Endothelial cell of umbilical vein (primary cell): ENCODE data around the gene LPAR1. TPM values are rescaled to one million over a fixed set of nuclear protein-coding genes. Genes with fewer than 3 reads are reported as not detected.

ENCODE experiments used
- BruUV-seq: library from RNA; stranded (reverse); fragments of 400-500 nt; replicated peaks from 2 replicates; lab custom pipeline; 2021; lab: Mats Ljungman, UMichigan
- CTCF ChIA-PET: fragments of 300-600, 350-600 bp; sonication (Branson Sonifier 250); formaldehyde crosslinking; loops from one replicate; lab custom pipeline; 2021; ENCODE audit warnings: antibody characterized with exemption, inconsistent platforms; lab: Charles Lee
- POLR2A ChIA-PET: fragments of 300-600, 350-600 bp; sonication (Branson Sonifier 250); formaldehyde crosslinking; loops from one replicate; lab custom pipeline; 2021; ENCODE audit warnings: antibody characterized with exemption, inconsistent platforms; lab: Charles Lee
- DNase-seq: peaks from one replicate; pipeline ENCODE4 v3.0.0-alpha.2; 2011; ENCODE audit warnings: low read depth, low spot score
- FAIRE-seq: peaks from 2 replicates; lab custom pipeline; 2011; peaks lifted over from hg19 to GRCh38; lab: Jason Lieb, UNC
- H2AFZ ChIP-seq: 2 replicates; pipeline ENCODE4 v1.6.0; 2012; ENCODE audit warnings: low read depth, low read length, control low read depth, inconsistent platforms
- H3K27ac ChIP-seq: 2 replicates; pipeline ENCODE4 v1.5.1; 2011; ENCODE audit warnings: low read depth, mild to moderate bottlenecking, control low read depth, low read length, moderate library complexity; ENCODE audit not compliant: insufficient read depth
- H3K27me3 ChIP-seq, 2 experiments: 2 replicates each; pipeline versions ENCODE4 v1.6.0 to v1.6.1; 2011; ENCODE audit warnings: low read length in 2 of 2, mixed read lengths in 1 of 2; ENCODE audit not compliant: control insufficient read depth in 2 of 2, insufficient read depth in 2 of 2
- H3K36me3 ChIP-seq, 2 experiments: 2 replicates in 1 of 2; 3 replicates in 1 of 2; pipeline ENCODE4 v1.5.1; 2011; ENCODE audit warnings: low read length in 2 of 2, mild to moderate bottlenecking in 1 of 2, moderate library complexity in 1 of 2; ENCODE audit not compliant: control insufficient read depth in 2 of 2, insufficient read depth in 2 of 2; ENCODE audit errors: extremely low read depth in 1 of 2
- H3K4me1 ChIP-seq: 3 replicates; pipeline ENCODE4 v1.5.1; 2011; ENCODE audit warnings: mild to moderate bottlenecking, low read length; ENCODE audit not compliant: control insufficient read depth, insufficient read depth; ENCODE audit errors: extremely low read depth
- H3K4me2 ChIP-seq: 2 replicates; pipeline ENCODE4 v1.6.1; 2011; ENCODE audit warnings: low read length, control low read depth, mixed read lengths; ENCODE audit not compliant: insufficient read depth
- H3K4me3 ChIP-seq, 3 experiments: fragments of 200-600 bp in 1 of 3; sonication (generic), shearing (Covaris generic) in 1 of 3; replicated peaks in 1 of 3; 2 replicates each; pipeline ENCODE4 v1.5.1; 2011 to 2016; ENCODE audit warnings: control low read depth in 3 of 3, low read length in 3 of 3, mild to moderate bottlenecking in 2 of 3, inconsistent platforms in 1 of 3, low read depth in 1 of 3, moderate library complexity in 1 of 3; ENCODE audit not compliant: insufficient read depth in 1 of 3
- H3K79me2 ChIP-seq: 2 replicates; pipeline ENCODE4 v1.6.0; 2012; ENCODE audit warnings: low read length, inconsistent platforms; ENCODE audit not compliant: control insufficient read depth, insufficient read depth
- H3K9ac ChIP-seq: replicated peaks from 2 replicates; pipeline ENCODE3; 2011; ENCODE audit warnings: low read length, control low read depth; ENCODE audit not compliant: insufficient read depth; ENCODE audit errors: extremely low read depth
- H3K9me1 ChIP-seq: replicated peaks from 3 replicates; pipeline ENCODE4 v1.6.0; 2011; ENCODE audit warnings: mild to moderate bottlenecking, low read length; ENCODE audit not compliant: control insufficient read depth, insufficient read depth; ENCODE audit errors: extremely low read depth
- H3K9me3 ChIP-seq: replicated peaks from 2 replicates; pipeline ENCODE4 v1.5.1; 2012; ENCODE audit warnings: low read length, inconsistent platforms; ENCODE audit not compliant: control insufficient read depth, insufficient read depth
- H4K20me1 ChIP-seq: replicated peaks from 2 replicates; pipeline ENCODE3; 2011; ENCODE audit warnings: mild to moderate bottlenecking, low read length; ENCODE audit not compliant: control insufficient read depth, insufficient read depth; ENCODE audit errors: extremely low read depth
- EZH2 ChIP-seq: IDR thresholded peaks from 2 replicates; pipeline ENCODE4 v1.6.1; 2012; ENCODE audit warnings: borderline replicate concordance, low read depth, mild to moderate bottlenecking, moderate library complexity, low read length, inconsistent platforms; ENCODE audit not compliant: severe bottlenecking
- FOS ChIP-seq: IDR thresholded peaks from 2 replicates; pipeline ENCODE4 v1.6.1; 2011; ENCODE audit warnings: mild to moderate bottlenecking, low read length, moderate library complexity, borderline replicate concordance; ENCODE audit not compliant: insufficient read depth
- GATA2 ChIP-seq: IDR thresholded peaks from 2 replicates; pipeline ENCODE4 v1.7.0; 2011; ENCODE audit warnings: low read depth, mild to moderate bottlenecking, moderate library complexity, mixed read lengths, low read length; ENCODE audit not compliant: insufficient read length, insufficient read depth
- dilution Hi-C: fragments of 300-500 bp; cut with MboI; formaldehyde crosslinking; loops from one replicate; pipeline ENCODE4 v1.15.0; 2019; ENCODE audit warnings: low sequenced_read_pairs; ENCODE audit not compliant: extremely low pct_ligation_motif_present
- intact Hi-C: fragments of 100-400 bp; cut with micrococcal nuclease; formaldehyde crosslinking; loops from one replicate; pipeline ENCODE4 v1.10.0; 2022
- polyA plus RNA-seq, 4 experiments: library from polyadenylated mRNA; depleted of rRNA in 3 of 4; stranded (reverse) in 3 of 4; unstranded in 1 of 4; fragments of >200 nt; gene quantifications; 2 replicates each; pipeline versions ENCODE4 v1.2.1 to v1.2.3, GENCODE V29; 2011 to 2012; ENCODE audit warnings: missing spikeins in 1 of 4
- total RNA-seq: library from RNA; stranded (reverse); gene quantifications from 2 replicates; pipeline ENCODE4 v1.2.3, GENCODE V29; 2021

Gene LPAR1
- total and polyA plus RNA-seq, 2 donors (not counting 3 experiments of a cell fraction or from before 2014, with no cell fraction given), result 0.88 to 3.0 TPM

DNA sequence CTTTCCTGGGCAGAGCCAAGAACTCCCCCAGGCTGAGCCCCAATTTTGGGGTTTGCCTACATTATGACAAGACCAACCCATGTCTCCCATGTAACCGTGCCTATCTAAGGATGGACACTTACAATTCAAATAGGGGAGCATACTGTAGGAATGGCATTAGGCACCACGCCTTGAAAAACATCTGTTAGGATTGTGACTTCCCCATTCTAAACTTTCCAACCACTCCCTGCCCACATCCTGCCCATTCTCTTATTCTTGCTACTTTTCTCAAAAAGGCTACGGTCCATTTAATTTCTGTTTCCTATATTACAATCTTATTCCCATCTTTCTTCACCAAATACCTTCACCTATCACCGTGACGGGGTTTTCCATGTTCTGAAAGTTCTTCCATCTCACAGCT, 99.2 kb downstream of the LPAR1 start:
- no peaks in the 10 kb centered on the region for H3K79me2 ChIP-seq
- no peak overlapping the region for H3K4me2 ChIP-seq
- ChIA-PET CTCF (interaction anchor here (1.3 kb wide), 1 partner anchor 13 kb away, joined by 3 read pairs; no protein-coding TSS in a partner anchor), POLR2A (no interaction called here)
- no TSS peak for BruUV-seq
- no peak overlapping the region for H3K4me3 ChIP-seq
- no peak for DNase-seq
- no peaks in the 10 kb centered on the region for H3K36me3 ChIP-seq
- TF ChIP-seq GATA2, result no peak
- TF ChIP-seq FOS, result no peak
- no peak overlapping the region for H2AFZ ChIP-seq
- H3K4me1 ChIP-seq, result no peaks in the 10 kb centered on the region
- H3K9me3 ChIP-seq, result no peaks in the 10 kb centered on the region
- H3K9ac ChIP-seq, result no peak overlapping the region
- no peak for FAIRE-seq
- intact Hi-C loops, result no loop called here
- no peaks in the 10 kb centered on the region for H4K20me1 ChIP-seq
- no peak overlapping the region for H3K27ac ChIP-seq
- dilution Hi-C loops, result no loop called here
- no peaks in the 10 kb centered on the region for H3K9me1 ChIP-seq
- H3K27me3 ChIP-seq, result no peaks in the 10 kb centered on the region

DNA sequence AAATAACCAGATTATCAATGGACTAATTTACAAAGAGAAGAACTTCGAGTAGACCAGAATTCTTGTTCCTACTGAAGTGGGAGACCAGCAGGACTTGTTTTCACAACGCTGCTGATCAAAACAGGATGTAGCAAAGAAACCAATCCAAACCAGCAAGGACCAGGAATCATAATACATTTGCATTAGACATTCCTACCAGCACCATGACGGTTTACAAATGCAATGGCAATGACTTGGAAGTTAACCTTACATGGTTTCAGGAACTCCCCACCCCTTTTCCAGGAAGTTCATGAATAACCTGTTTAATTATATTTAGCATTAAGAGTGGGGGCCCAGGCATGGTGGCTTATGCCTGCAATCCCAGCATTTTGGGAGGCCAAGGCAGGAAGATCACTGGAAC, 100.0 kb downstream of the LPAR1 start:
- Histone ChIP-seq H3K9me3 (no peaks in the 10 kb centered on the region), H3K9me1 (no peaks in the 10 kb centered on the region), H3K27me3 (no peaks in the 10 kb centered on the region), H3K36me3 (no peaks in the 10 kb centered on the region), H4K20me1 (no peaks in the 10 kb centered on the region), H2AFZ (no peak overlapping the region), H3K4me3 (no peak overlapping the region), H3K4me2 (no peak overlapping the region), H3K4me1 (no peaks in the 10 kb centered on the region), H3K27ac (no peak overlapping the region), H3K79me2 (no peaks in the 10 kb centered on the region), H3K9ac (no peak overlapping the region)
- dilution Hi-C loops, result no loop called here
- no TSS peak for BruUV-seq
- TF ChIP-seq FOS, result no peak
- TF ChIP-seq GATA2, result no peak
- no peak for TF ChIP-seq EZH2
- ChIA-PET CTCF (interaction anchor here (1.3 kb wide), 1 partner anchor 14 kb away, joined by 3 read pairs; no protein-coding TSS in a partner anchor), POLR2A (no interaction called here)
- FAIRE-seq, result no peak
- intact Hi-C loops, result no loop called here
- no peak for DNase-seq
